ENCODE results near the gene VCL.
"Not testable (repeated sequence)": the region's sequence is repeated elsewhere in the genome, so short reads cannot be mapped to it uniquely, and the experiment has no call there.

The VCL gene

GRCh38 chr10:74055383-74056049 lies 57.6 kb downstream of the VCL start:
- TF ChIP-seq CTCF (conservative IDR thresholded peaks at IDR 0.05; ENCODE audit: low read depth, low read length): no peak
- no peak overlapping the region for H3K4me3 ChIP-seq (ENCODE audit: low read length)
- no peak for DNase-seq (ENCODE audit: low read depth)

- DNase-seq (ENCODE audit: low read depth): no peak
- no peak for TF ChIP-seq CTCF (conservative IDR thresholded peaks at IDR 0.05; ENCODE audit: low read depth, low read length)
- H3K4me3 ChIP-seq (ENCODE audit: low read length): no peak overlapping the region
These were observed 58.3 kb downstream of the VCL start for GRCh38 chr10:74056050-74056818.

GRCh38 chr10:74058071-74058470 lies 60.2 kb downstream of the VCL start:
- no peak for DNase-seq (ENCODE audit: low read depth)
- H3K4me3 ChIP-seq (ENCODE audit: low read length): no peak overlapping the region
- no peak for TF ChIP-seq CTCF (conservative IDR thresholded peaks at IDR 0.05; ENCODE audit: low read depth, low read length)

- TF ChIP-seq CTCF (conservative IDR thresholded peaks at IDR 0.05; ENCODE audit: low read depth, low read length): no peak
- no peak for DNase-seq (ENCODE audit: low read depth)
- no peak overlapping the region for H3K4me3 ChIP-seq (ENCODE audit: low read length)
These were observed 60.7 kb downstream of the VCL start for GRCh38 chr10:74058658-74059057.

- no peak for TF ChIP-seq CTCF (conservative IDR thresholded peaks at IDR 0.05; ENCODE audit: low read depth, low read length)
These were observed 63.2 kb downstream of the VCL start for GRCh38 chr10:74061104-74061503.

GRCh38 chr10:74061978-74062377 lies 64.1 kb downstream of the VCL start:
- DNase-seq (ENCODE audit: low read depth); H3K4me3 ChIP-seq (ENCODE audit: low read length): not testable (repeated sequence)

More at GRCh38 chr10:74061104-74061503, 63.2 kb downstream of the VCL start:
- no peak for DNase-seq (ENCODE audit: low read depth)
- no peak overlapping the region for H3K4me3 ChIP-seq (ENCODE audit: low read length)

GRCh38 chr10:74063256-74063655 lies 65.3 kb downstream of the VCL start:
- DNase-seq (ENCODE audit: low read depth): no peak
- H3K4me3 ChIP-seq (ENCODE audit: low read length): no peak overlapping the region
- no peak for TF ChIP-seq CTCF (conservative IDR thresholded peaks at IDR 0.05; ENCODE audit: low read depth, low read length)

All from retinal pigment epithelial cell (primary cell).